Endometrium (tissue), 2 donors: ENCODE results near the gene PRELP.

Source experiments
- FAIRE-seq: peaks from 2 replicates; lab custom pipeline; 2012; peaks lifted over from hg19 to GRCh38; lab: Jason Lieb, UNC
- donor health status: control.
- donor health status: control.

Gene PRELP

DNA sequence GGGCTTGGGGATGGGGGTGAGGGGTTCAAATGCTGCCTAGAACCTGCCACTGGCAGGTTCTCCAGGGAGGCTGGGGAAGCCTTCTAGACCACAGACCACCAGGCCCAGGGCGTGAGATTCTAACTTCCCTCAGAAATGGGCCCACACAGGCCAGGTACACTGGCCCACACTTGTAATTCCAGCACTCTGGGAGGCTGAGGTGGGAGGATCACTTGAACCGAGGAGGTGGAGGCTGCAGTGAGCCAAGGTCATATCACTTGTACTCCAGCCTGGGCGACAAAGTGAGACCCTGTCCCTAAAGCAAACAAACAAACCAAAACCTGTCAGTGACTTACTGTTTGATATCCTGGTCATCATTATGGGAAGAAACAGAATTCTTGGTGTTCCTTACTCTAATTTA is 50.1 kb downstream of the PRELP start:
- no peak for FAIRE-seq

DNA sequence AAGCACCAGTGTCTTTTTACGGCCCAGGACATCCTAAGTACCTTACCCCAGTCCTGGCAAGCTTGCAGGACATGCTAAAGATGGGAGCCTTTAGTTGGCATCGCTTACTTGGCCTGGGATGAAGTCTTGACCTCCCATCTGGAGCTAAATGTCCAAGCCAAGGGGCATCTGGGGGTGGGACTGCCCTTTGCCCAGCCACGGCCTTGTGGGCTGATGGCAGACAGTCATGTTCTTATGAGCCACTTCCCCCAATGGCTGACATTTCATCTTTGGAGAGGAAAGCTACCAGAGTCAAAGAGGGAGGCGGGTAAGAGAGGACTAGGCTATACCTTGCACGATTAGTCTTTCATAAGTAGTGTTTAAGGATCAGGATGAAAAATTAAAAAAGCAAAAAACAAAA is 50.5 kb downstream of the PRELP start:
- no peak for FAIRE-seq

DNA sequence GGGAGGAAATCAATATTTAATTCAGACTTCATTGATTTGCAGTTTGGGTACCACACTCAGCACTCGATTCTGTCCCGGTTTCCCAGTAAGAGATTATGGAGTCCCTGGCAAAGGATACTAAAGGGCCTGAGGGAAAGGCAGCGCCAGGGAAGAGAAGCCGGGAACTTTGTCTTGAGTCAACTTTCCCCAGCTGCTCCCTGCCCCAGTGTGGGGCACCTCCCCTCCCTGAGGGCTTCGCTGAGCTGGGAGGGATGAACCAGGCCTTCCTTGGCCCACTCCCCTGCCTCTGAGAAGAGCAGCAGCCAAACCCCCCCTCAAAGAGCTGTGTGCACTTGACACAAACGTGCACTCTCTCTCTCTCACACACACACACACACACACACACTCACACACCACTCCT is 51.0 kb downstream of the PRELP start:
- no peak for FAIRE-seq

DNA sequence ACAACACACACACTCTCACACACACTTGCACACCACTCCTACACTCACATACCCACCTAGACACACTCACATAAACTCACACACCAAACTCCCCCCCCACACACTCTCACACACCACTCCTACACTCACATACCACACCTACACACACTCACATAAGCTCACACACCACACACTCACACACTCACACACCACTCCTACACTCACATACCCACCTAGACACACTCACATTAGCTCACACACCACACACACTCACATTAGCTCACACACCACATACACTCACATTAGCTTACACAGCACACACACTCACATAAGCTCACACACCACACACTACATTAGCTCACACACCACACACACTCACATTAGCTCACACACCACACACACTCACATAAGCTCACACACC is 51.4 kb downstream of the PRELP start:
- FAIRE-seq: no peak

DNA sequence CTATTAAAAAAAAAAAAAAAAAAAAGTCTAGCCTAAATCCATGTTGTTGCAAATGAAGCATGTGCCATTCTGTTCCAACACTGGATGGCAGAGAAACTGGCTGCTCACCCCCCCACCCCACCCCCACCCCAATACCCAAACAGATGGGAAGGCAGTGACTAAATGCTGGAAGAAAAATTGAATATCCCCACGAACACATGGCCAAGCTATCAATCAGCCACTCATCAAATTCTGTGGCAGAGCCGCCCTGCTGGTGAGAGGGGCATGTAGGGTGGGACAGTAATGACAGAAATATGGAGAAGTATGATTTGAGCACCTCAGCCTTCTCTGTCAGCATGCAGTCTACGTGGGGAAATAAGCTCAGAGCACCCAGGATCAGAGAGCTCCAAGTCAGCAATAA is 52.5 kb downstream of the PRELP start:
- FAIRE-seq: no peak

DNA sequence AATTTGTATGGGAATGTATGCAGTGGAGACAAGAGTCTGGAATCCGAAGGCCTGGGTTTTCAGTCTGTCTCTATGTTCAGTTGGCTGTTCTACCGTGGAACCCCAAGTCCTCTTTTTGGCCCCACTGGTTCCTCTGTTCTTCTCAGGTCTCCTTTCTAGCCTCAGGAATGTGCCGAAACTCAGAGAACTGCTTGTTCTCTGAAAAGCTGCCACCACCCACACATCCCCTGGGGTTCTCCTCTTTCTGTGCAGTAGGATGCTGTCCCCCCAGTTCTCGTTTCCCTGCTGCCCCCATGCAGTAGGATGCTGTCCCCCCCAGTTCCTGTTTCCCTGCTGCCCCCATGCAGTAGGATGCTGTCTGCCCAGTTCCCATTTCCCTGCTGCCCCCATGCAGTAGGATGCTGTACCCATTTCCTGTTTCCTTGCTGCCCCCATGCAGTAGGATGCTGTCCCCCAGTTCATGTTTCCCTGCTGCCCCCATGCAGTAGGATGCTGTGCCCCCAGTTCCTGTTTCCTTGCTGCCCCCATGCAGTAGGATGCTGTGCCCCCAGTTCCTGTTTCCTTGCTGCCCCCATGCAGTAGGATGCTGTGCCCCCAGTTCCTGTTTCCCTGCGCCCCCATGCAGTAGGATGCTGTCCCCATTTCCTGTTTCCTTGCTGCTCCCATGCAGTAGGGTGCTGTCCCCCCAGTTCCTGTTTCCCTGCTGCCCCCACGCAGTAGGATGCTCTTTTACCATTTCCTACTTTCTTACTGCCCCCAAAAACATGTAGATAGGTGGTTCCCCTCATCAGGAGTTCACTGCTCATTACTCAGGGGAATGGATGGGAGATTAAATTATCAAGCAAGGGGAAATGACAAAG is 53.6 kb downstream of the PRELP start:
- FAIRE-seq: no peak

DNA sequence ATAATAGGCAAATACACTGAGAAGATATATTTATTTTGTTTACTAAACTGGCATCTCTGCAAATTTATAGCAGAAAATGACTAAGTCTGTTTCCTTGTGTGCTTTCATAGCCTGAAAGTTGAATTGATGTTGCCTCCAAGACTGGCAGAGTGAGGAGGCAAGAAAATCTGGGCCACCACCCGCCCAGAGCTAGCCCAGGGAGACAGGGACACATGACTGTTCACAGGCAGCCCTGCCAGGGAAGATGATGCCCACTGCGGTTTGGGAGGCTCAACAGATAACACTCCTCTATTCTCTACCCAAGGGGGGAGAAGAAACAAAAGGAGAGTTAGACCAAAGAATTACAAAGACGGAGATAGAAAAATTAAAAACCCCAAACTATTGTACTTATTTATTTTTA is 55.5 kb downstream of the PRELP start:
- FAIRE-seq: no peak

DNA sequence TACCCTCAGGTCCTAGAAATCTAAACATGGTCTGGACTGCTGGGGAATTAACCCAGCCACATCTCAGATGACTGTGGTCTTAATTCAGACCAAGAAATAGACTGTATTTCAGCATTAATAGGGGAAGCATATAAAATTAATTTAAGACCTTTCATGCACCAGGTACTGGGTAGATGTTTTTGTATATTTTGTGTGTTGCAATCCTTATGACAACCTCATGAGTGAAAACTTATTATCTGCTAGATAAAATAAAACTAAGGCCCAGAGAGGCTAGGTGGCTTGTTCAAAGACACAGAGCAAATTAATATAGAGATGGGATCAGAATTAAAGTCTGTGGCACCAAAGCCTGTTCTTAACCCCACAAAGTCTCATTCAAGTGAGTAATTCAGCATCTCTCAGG is 58.4 kb downstream of the PRELP start:
- no peak for FAIRE-seq

DNA sequence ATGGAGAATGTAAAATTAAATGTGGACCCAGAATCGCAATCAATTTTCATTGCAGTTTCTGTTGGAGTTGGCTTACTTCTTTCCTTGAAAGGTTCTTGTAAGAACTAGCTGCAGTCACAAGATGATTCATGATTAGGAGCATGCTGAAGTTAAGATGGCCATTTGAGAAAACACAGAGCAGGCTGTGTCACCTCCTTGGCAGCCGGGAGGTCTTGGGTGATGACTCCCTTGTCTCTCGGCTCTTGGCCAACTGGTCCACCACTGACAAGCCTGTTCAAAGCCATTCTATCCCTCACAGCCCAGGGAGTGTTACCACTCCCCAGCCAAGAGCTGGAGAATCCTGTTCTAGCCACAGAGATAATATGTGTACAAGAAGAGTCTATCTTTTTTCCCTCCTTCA is 58.9 kb downstream of the PRELP start:
- FAIRE-seq: no peak

DNA sequence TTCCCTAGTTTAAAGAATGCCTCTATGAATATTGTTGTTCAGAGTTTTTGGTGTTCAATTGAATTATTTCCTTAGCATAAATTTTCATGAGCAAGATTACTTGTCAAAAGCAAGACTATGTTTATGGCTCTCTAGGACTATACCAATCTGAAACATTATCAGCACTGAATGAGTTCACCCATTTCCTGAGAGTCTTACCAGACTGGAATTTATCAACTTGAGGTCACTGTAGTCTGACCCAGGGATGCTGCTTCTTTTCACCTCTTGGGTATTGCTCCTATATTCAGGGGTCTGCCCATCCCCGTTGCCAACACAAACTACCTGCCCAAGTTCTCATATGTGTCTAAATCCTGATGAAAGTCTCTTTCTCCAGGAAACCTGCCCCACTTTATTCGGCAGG is 61.0 kb downstream of the PRELP start:
- no peak for FAIRE-seq

DNA sequence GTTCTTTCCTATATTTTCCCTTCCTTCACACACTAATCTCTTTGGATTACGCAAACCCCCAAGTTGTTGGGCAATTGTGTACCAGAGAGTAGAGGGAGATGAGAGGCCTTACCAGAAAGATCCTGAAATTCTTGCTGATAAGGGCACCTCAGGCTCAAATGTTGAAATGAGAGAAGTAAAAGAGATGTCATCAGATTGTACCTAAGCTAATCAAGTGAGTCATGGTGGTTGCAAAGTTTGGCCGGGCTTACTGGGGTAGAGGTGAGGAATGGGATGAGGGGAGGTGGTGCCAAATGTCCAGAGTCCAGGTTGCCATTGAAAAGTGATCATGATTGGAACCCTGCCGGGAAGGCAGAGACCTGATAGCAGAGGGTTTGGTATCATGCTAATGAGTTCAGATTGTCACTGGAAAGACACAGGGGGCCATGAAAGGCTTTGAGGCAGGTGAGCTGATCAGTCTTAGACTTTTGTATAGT is 61.4 kb downstream of the PRELP start:
- FAIRE-seq: no peak

DNA sequence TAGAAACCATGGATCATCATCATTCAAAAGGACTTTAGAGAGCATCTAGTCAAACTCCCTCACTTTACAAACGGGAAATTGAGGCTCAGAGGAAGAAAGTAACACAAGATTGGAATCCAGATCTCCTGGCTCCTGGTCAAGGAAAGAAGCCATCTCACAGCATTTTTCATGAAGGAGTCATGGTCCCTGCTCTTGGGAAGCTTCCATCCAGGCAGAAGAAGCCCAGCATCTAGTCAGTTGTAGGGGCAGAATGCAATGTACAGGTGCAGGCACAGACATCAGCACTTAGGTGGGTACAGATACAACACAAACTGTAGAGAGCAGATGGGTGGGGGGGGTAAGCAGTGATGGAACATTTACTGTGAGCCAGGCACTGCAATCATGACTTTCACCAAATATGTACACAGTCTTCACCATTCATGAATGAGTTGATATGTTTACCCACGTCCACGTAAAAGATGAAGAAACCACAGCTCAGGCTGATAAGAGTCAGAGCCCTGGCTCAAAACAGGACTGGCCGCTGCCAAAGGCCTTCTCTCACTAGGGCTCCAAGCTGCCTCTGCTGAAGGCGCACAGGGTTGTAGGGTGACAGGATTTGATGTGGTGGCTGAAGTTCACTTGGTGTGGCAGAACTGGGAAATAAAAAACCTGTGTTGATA is 62.3 kb downstream of the PRELP start:
- FAIRE-seq: no peak

DNA sequence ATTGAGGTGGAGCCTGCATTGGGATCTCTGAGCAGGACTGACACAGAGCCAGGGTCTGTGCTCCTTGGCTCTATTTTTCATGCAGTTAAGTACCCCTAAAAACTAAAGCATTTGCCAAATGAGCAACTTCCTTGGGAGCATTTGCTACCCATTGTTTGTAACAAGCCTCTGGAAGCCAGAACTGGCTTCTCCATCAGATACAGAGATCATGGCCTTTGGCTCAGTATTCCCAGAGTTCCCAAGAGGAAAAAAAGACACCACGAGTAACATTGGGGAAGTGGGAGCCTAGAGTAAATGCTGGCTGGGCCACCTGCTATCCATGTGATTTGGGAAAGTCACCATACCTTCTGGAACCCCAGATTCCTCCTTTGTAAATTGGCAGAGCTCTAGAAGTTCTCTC is 63.1 kb downstream of the PRELP start:
- no peak for FAIRE-seq

DNA sequence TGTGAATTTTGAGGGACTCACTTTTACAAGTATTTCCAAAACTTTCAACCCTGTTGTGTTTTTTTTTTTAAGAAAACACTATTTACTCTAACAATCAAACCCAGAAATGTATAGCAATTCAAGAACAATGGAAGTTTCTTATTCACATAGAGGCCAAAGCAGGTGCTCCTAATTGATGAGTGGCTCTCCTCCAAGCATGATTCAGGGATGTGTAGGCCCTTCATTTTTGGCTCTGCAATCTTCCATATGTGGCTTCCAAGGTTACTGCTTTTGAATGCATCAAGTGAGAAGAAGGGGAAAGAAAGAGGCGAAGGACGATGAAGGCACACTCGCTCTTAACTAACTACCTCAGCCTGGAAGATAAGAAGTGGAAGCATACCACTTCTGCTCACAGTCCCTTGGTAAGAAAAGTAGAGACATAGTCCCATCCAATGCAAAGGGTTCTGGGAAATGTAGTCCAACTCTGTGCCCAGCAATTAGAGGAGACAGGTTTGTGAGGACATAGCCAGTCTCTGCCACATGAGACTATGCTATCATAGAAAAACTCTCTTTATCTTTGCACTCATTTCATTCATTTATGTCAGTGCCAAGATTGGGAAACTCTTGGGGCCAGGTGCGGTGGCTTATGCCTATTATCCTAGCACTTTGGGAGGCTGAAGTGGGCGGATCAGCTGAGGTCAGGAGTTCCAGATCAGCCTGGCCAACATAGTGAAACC is 64.4 kb downstream of the PRELP start:
- FAIRE-seq: no peak
